Hepatocyte (in vitro differentiated cells): Measurements from ENCODE around the gene PRDX6.
"Not testable (repeated sequence)": the region's sequence is repeated elsewhere in the genome, so short reads cannot be mapped to it uniquely, and the experiment has no call there.

Experiments
- CTCF ChIP-seq: fragments of 200-600 bp; sonication (generic); IDR thresholded peaks from 2 replicates; pipeline ENCODE4 v1.5.1; 2016; ENCODE audit warnings: antibody characterized with exemption, mild to moderate bottlenecking; ENCODE audit not compliant: poor library complexity
- EZH2 ChIP-seq: fragments of 200-600 bp; sonication (generic); IDR thresholded peaks from 2 replicates; pipeline ENCODE4 v1.6.1; 2016; ENCODE audit warnings: antibody characterized with exemption, mild to moderate bottlenecking, borderline replicate concordance

GRCh38 chr1:173462666-173463065 is 14.5 kb upstream of the PRDX6 start:
- not testable (repeated sequence) for TF ChIP-seq CTCF, EZH2
